ENCODE measurements around the gene CACNA2D4. TPM values are rescaled to one million over a fixed set of nuclear protein-coding genes. Genes with fewer than 3 reads are reported as not detected.

The CACNA2D4 gene
- total and polyA plus RNA-seq, 11 donors: 0.10 to 9.0 (median 1.2) TPM

GRCh38 chr12:1804545-1805332 lies 113.7 kb downstream of the CACNA2D4 start:
- DNase-seq (peak; percentile 91 to 94 (median 92)), ATAC-seq (peak; percentile 80 to 91 (median 84))
- TF ChIP-seq POLR2A (IDR thresholded peaks at IDR 0.05) (no peak), CTCF (IDR thresholded peaks at IDR 0.05) (no peak)
- Histone ChIP-seq H3K4me3 (no peak overlapping the region), H3K27me3 (no peaks in the 10 kb centered on the region), H3K4me1 (peaks cover 0 to 31% (median 16%) of the 10 kb centered on the region in 12 donors), H3K9me3 (no peaks in the 10 kb centered on the region), H3K36me3 (no peaks in the 10 kb centered on the region), H3K27ac (peak overlapping the region in 6 of 12 donors; percentile 43 to 73 (median 56))
- 63 to 67% (median 67%) methylated on average over 25 of the region's 25 CpGs for WGBS, 4 donors
- intact Hi-C loops (cut with DNase I): loop anchor here in 4 of 10 donors (5.0 to 10.0 kb wide), 4 partner anchors 113 to 470 kb away; partner anchors contain the start of gene CACNA2D4 (in 1 of the 4)

GRCh38 chr12:1803736-1804135 lies 114.7 kb downstream of the CACNA2D4 start:
- peak in 1 of 5 donors; percentile 47 for DNase-seq
- WGBS, 4 donors: 64 to 76% (median 70%) methylated on average over 7 of the region's 7 CpGs
- ATAC-seq: no peak
- peak overlapping the region in 1 of 12 donors; percentile 24 for H3K27ac ChIP-seq
- TF ChIP-seq POLR2A (IDR thresholded peaks at IDR 0.05) (no peak), CTCF (IDR thresholded peaks at IDR 0.05) (no peak)
- H3K4me3 ChIP-seq: no peak overlapping the region
- no peaks in the 10 kb centered on the region for H3K9me3 ChIP-seq
- H3K27me3 ChIP-seq: no peaks in the 10 kb centered on the region
- peaks cover 0 to 31% (median 15%) of the 10 kb centered on the region in 12 donors for H3K4me1 ChIP-seq
- intact Hi-C loops (cut with DNase I): loop anchor here in 3 of 10 donors (10.0 kb wide), 3 partner anchors 221 to 471 kb away; no protein-coding TSS in a partner anchor
- no peaks in the 10 kb centered on the region for H3K36me3 ChIP-seq

- WGBS, 4 donors: 70 to 81% (median 77%) methylated on average over 15 to 16 of the region's 16 CpGs
- intact Hi-C loops (cut with DNase I): loop anchor here in 3 of 10 donors (2.0 to 10.0 kb wide), 4 partner anchors 137 to 473 kb away; no protein-coding TSS in a partner anchor
- H3K9me3 ChIP-seq: no peaks in the 10 kb centered on the region
- peak in 3 of 5 donors; percentile 9 to 46 (median 20) for DNase-seq
- no peaks in the 10 kb centered on the region for H3K27me3 ChIP-seq
- TF ChIP-seq POLR2A (IDR thresholded peaks at IDR 0.05) (no peak), CTCF (IDR thresholded peaks at IDR 0.05) (no peak)
- peaks cover 0 to 39% (median 21%) of the 10 kb centered on the region in 12 donors for H3K4me1 ChIP-seq
- ATAC-seq: no peak
- H3K4me3 ChIP-seq: no peak overlapping the region
- no peak overlapping the region for H3K27ac ChIP-seq
- H3K36me3 ChIP-seq: no peaks in the 10 kb centered on the region
Observed at GRCh38 chr12:1801303-1801975, 117.0 kb downstream of the CACNA2D4 start.

All from heart left ventricle (tissue), 16 donors.